ENCODE results near the gene PRRT1.

Gene PRRT1

GRCh38 chr6:32151863-32152768, at the start of gene PRRT1:
Gene PRRT1 (minus strand): TSS chr6:32151939. CDS start chr6:32151827, 112 bp downstream.
- Histone ChIP-seq H3K27me3 (ENCODE audit: low read length) (no peaks in the 10 kb centered on the region), H3K9ac (ENCODE audit: low read length) (no peak within 1 kb of the TSS), H3K36me3 (ENCODE audit: low read length) (no peaks in the 10 kb centered on the region), H3K4me3 (ENCODE audit: insufficient read depth, low read length, poor library complexity, severe bottlenecking) (no peak within 1 kb of the TSS), H3K27ac (ENCODE audit: low read depth, low read length) (no peak within 1 kb of the TSS), H3K9me2 (replicated peaks; ENCODE audit: insufficient read depth, low read length) (no peaks in the 10 kb centered on the region), H2AFZ (ENCODE audit: low read depth, low read length, severe bottlenecking) (no peak within 1 kb of the TSS), H4K20me1 (ENCODE audit: low read depth, low read length) (no peaks in the 10 kb centered on the region), H3K9me3 (ENCODE audit: insufficient read depth, low read length) (no peaks in the 10 kb centered on the region), H3K4me2 (ENCODE audit: low read depth, low read length, poor library complexity, severe bottlenecking) (no peak within 1 kb of the TSS), H3F3A (ENCODE audit: insufficient read depth) (peaks cover 8% of the 10 kb centered on the region; the same call in 1 of the 2 replicates), H3K79me2 (ENCODE audit: insufficient read depth, low read length) (no peaks in the 10 kb centered on the region)
- TF ChIP-seq CTCF (IDR thresholded peaks at IDR 0.05; ENCODE audit: insufficient read depth, low read length, poor library complexity, severe bottlenecking) (no peak), EZH2phosphoT487 (conservative IDR thresholded peaks at IDR 0.05; ENCODE audit: low read length) (no peak)

GRCh38 chr6:32200711-32201475, 49.2 kb upstream of the PRRT1 start:
- H3K4me3 ChIP-seq (ENCODE audit: insufficient read depth, low read length, poor library complexity, severe bottlenecking) = no peak overlapping the region
- H4K20me1 ChIP-seq (ENCODE audit: low read depth, low read length) = no peaks in the 10 kb centered on the region
- no peak overlapping the region for H3K27ac ChIP-seq (ENCODE audit: low read depth, low read length)
- H3F3A ChIP-seq (ENCODE audit: insufficient read depth) = peaks cover 17% of the 10 kb centered on the region; the same call in 1 of the 2 replicates
- no peak overlapping the region for H2AFZ ChIP-seq (ENCODE audit: low read depth, low read length, severe bottlenecking)
- no peaks in the 10 kb centered on the region for H3K79me2 ChIP-seq (ENCODE audit: insufficient read depth, low read length)
- TF ChIP-seq EZH2phosphoT487 (conservative IDR thresholded peaks at IDR 0.05; ENCODE audit: low read length) (no peak), CTCF (IDR thresholded peaks at IDR 0.05; ENCODE audit: insufficient read depth, low read length, poor library complexity, severe bottlenecking) (no peak)
- H3K9me2 ChIP-seq (replicated peaks; ENCODE audit: insufficient read depth, low read length) = no peaks in the 10 kb centered on the region
- no peak overlapping the region for H3K4me2 ChIP-seq (ENCODE audit: low read depth, low read length, poor library complexity, severe bottlenecking)
- H3K9me3 ChIP-seq (ENCODE audit: insufficient read depth, low read length) = no peaks in the 10 kb centered on the region
- no peaks in the 10 kb centered on the region for H3K36me3 ChIP-seq (ENCODE audit: low read length)
- H3K27me3 ChIP-seq (ENCODE audit: low read length) = no peaks in the 10 kb centered on the region
- no peak overlapping the region for H3K9ac ChIP-seq (ENCODE audit: low read length)

- peaks cover 25% of the 10 kb centered on the region for H3F3A ChIP-seq (ENCODE audit: insufficient read depth)
- no peak overlapping the region for H2AFZ ChIP-seq (ENCODE audit: low read depth, low read length, severe bottlenecking)
- no peak overlapping the region for H3K4me2 ChIP-seq (ENCODE audit: low read depth, low read length, poor library complexity, severe bottlenecking)
- no peak overlapping the region for H3K27ac ChIP-seq (ENCODE audit: low read depth, low read length)
- no peak overlapping the region for H3K4me3 ChIP-seq (ENCODE audit: insufficient read depth, low read length, poor library complexity, severe bottlenecking)
- no peaks in the 10 kb centered on the region for H3K9me3 ChIP-seq (ENCODE audit: insufficient read depth, low read length)
- no peak overlapping the region for H3K9ac ChIP-seq (ENCODE audit: low read length)
- no peaks in the 10 kb centered on the region for H3K27me3 ChIP-seq (ENCODE audit: low read length)
- H3K36me3 ChIP-seq (ENCODE audit: low read length) = no peaks in the 10 kb centered on the region
- no peak for TF ChIP-seq EZH2phosphoT487 (conservative IDR thresholded peaks at IDR 0.05; ENCODE audit: low read length)
- TF ChIP-seq CTCF (IDR thresholded peaks at IDR 0.05; ENCODE audit: insufficient read depth, low read length, poor library complexity, severe bottlenecking) = no peak
- H4K20me1 ChIP-seq (ENCODE audit: low read depth, low read length) = no peaks in the 10 kb centered on the region
- no peaks in the 10 kb centered on the region for H3K79me2 ChIP-seq (ENCODE audit: insufficient read depth, low read length)
- H3K9me2 ChIP-seq (replicated peaks; ENCODE audit: insufficient read depth, low read length) = no peaks in the 10 kb centered on the region
Observed at GRCh38 chr6:32198866-32199265, 47.1 kb upstream of the PRRT1 start.

Data from SU-DHL-6 (cell line).